ENCODE data around the gene GCK.

Gene GCK

DNA sequence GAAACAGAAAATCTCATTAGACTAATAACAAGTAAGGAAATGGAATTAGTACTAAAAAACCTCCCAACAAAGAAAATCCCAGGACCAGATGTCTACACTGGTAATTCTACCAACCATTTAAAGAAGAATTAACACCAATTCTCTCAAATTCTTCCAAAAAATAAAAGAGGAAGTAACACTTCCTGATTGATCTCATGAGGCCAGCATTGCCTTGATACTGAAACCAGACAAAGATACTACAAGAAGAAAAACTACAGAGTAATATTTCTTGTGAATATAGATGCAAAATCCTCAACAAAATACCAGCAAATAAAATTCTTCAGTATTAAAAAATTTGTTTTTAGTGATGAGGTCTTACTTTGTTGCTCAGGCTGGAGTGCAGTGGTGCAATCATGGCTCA, 21.3 kb downstream of the GCK start:
- no peak for ATAC-seq
- TF ChIP-seq ESRRG (CRISPR knock-in tag; IDR thresholded peaks at IDR 0.05) (no peak), ZNF565 (CRISPR knock-in tag; conservative IDR thresholded peaks at IDR 0.05; ENCODE audit: low read depth) (no peak), PPARA (CRISPR knock-in tag; IDR thresholded peaks at IDR 0.05; ENCODE audit: borderline replicate concordance) (no peak), ZFP30 (CRISPR knock-in tag; IDR thresholded peaks at IDR 0.05) (no peak), OSR1 (CRISPR knock-in tag; IDR thresholded peaks at IDR 0.05) (no peak), TOX (CRISPR knock-in tag; IDR thresholded peaks at IDR 0.05; ENCODE audit: borderline replicate concordance) (no peak), TCF4 (CRISPR knock-in tag; IDR thresholded peaks at IDR 0.05; ENCODE audit: borderline replicate concordance) (no peak), GLIS3 (CRISPR knock-in tag; IDR thresholded peaks at IDR 0.05) (no peak), ARNTL (CRISPR knock-in tag; IDR thresholded peaks at IDR 0.05; ENCODE audit: borderline replicate concordance, low read depth) (no peak), SNAI2 (CRISPR knock-in tag; IDR thresholded peaks at IDR 0.05) (no peak), ZNF8 (CRISPR knock-in tag; IDR thresholded peaks at IDR 0.05) (no peak), RARB (CRISPR knock-in tag; IDR thresholded peaks at IDR 0.05) (no peak), CSDC2 (CRISPR knock-in tag; IDR thresholded peaks at IDR 0.05) (no peak), ISL1 (CRISPR knock-in tag; IDR thresholded peaks at IDR 0.05) (no peak), BACH2 (CRISPR knock-in tag; IDR thresholded peaks at IDR 0.05; ENCODE audit: borderline replicate concordance) (no peak)
- TF ChIP-seq, protein P1, sequence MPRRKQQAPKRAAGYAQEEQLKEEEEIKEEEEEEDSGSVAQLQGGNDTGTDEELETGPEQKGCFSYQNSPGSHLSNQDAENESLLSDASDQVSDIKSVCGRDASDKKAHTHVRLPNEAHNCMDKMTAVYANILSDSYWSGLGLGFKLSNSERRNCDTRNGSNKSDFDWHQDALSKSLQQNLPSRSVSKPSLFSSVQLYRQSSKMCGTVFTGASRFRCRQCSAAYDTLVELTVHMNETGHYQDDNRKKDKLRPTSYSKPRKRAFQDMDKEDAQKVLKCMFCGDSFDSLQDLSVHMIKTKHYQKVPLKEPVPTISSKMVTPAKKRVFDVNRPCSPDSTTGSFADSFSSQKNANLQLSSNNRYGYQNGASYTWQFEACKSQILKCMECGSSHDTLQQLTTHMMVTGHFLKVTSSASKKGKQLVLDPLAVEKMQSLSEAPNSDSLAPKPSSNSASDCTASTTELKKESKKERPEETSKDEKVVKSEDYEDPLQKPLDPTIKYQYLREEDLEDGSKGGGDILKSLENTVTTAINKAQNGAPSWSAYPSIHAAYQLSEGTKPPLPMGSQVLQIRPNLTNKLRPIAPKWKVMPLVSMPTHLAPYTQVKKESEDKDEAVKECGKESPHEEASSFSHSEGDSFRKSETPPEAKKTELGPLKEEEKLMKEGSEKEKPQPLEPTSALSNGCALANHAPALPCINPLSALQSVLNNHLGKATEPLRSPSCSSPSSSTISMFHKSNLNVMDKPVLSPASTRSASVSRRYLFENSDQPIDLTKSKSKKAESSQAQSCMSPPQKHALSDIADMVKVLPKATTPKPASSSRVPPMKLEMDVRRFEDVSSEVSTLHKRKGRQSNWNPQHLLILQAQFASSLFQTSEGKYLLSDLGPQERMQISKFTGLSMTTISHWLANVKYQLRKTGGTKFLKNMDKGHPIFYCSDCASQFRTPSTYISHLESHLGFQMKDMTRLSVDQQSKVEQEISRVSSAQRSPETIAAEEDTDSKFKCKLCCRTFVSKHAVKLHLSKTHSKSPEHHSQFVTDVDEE (CRISPR knock-in tag; IDR thresholded peaks at IDR 0.05) = no peak
- TF ChIP-seq, protein P2, sequence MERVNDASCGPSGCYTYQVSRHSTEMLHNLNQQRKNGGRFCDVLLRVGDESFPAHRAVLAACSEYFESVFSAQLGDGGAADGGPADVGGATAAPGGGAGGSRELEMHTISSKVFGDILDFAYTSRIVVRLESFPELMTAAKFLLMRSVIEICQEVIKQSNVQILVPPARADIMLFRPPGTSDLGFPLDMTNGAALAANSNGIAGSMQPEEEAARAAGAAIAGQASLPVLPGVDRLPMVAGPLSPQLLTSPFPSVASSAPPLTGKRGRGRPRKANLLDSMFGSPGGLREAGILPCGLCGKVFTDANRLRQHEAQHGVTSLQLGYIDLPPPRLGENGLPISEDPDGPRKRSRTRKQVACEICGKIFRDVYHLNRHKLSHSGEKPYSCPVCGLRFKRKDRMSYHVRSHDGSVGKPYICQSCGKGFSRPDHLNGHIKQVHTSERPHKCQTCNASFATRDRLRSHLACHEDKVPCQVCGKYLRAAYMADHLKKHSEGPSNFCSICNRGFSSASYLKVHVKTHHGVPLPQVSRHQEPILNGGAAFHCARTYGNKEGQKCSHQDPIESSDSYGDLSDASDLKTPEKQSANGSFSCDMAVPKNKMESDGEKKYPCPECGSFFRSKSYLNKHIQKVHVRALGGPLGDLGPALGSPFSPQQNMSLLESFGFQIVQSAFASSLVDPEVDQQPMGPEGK (CRISPR knock-in tag; IDR thresholded peaks at IDR 0.05; ENCODE audit: borderline replicate concordance) = no peak
- TF ChIP-seq, protein P3, sequence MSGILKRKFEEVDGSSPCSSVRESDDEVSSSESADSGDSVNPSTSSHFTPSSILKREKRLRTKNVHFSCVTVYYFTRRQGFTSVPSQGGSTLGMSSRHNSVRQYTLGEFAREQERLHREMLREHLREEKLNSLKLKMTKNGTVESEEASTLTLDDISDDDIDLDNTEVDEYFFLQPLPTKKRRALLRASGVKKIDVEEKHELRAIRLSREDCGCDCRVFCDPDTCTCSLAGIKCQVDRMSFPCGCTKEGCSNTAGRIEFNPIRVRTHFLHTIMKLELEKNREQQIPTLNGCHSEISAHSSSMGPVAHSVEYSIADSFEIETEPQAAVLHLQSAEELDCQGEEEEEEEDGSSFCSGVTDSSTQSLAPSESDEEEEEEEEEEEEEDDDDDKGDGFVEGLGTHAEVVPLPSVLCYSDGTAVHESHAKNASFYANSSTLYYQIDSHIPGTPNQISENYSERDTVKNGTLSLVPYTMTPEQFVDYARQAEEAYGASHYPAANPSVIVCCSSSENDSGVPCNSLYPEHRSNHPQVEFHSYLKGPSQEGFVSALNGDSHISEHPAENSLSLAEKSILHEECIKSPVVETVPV (CRISPR knock-in tag; IDR thresholded peaks at IDR 0.05) = no peak
- TF ChIP-seq, protein P4, sequence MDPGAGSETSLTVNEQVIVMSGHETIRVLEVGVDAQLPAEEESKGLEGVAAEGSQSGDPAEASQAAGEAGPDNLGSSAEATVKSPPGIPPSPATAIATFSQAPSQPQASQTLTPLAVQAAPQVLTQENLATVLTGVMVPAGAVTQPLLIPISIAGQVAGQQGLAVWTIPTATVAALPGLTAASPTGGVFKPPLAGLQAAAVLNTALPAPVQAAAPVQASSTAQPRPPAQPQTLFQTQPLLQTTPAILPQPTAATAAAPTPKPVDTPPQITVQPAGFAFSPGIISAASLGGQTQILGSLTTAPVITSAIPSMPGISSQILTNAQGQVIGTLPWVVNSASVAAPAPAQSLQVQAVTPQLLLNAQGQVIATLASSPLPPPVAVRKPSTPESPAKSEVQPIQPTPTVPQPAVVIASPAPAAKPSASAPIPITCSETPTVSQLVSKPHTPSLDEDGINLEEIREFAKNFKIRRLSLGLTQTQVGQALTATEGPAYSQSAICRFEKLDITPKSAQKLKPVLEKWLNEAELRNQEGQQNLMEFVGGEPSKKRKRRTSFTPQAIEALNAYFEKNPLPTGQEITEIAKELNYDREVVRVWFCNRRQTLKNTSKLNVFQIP (CRISPR knock-in tag; IDR thresholded peaks at IDR 0.05; ENCODE audit: borderline replicate concordance, low read depth) = no peak

DNA sequence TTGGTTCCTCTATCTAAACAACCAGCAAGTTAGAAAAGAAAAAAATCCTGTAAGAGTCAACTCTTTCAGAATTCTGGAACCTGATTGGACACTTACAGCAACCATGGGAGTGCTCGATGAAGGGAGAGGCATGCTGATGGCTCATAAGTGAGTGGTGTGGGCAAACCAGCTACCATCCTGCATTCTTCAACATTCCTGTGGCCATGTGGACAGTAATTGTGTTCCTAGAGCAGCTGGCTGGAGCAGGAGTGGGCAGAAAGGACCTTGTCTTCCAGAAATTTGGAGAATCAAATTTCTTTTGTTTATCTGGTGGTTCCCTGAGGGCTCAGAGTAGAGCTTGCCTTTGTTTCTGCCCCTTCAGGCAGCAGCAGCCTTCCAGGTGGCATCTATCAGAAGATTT, 25.6 kb downstream of the GCK start:
- ATAC-seq = peak; percentile 99
- TF ChIP-seq ZNF8 (CRISPR knock-in tag; IDR thresholded peaks at IDR 0.05) (no peak), CSDC2 (CRISPR knock-in tag; IDR thresholded peaks at IDR 0.05) (0 out of 2 replicates have a peak, but pooled peaks have one; percentile 23), SNAI2 (CRISPR knock-in tag; IDR thresholded peaks at IDR 0.05) (no peak), ISL1 (CRISPR knock-in tag; IDR thresholded peaks at IDR 0.05) (no peak), TOX (CRISPR knock-in tag; IDR thresholded peaks at IDR 0.05; ENCODE audit: borderline replicate concordance) (no peak), OSR1 (CRISPR knock-in tag; IDR thresholded peaks at IDR 0.05) (no peak), ZFP3 (CRISPR knock-in tag; IDR thresholded peaks at IDR 0.05) (no peak)
- TF ChIP-seq, protein P2 (CRISPR knock-in tag; IDR thresholded peaks at IDR 0.05; ENCODE audit: borderline replicate concordance) = no peak

DNA sequence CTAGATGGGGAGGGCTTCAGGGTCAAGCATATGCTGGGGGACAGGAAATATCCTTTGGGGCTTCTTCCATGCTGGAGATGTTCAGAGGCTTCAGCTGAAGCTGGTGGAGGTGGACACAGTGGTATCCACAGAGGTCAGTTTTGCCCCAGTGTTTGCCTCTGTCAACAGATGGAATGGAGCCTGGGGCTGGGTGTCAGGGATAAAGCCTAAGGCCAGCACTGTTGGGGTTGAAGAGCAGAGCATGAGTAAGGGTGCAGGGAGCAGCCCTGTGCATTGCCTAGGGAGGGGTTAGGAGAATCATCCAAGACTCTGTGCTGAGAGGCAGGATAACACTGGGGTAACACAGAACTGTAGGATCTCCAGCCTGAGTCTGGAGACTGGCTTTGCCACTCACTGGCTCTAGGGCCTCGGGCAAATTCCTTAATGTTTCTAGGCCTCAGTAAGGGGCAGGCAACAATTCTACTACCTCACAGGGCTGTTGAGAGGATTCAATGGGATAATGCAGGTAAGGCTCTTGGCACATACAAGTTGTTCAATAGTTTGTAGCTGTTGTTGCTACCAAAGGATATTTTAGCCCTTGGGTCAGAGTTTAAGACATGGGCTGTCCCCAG, 26.3 kb downstream of the GCK start:
- no peak; the same call in 2 of the 3 replicates for ATAC-seq
- no peak for TF ChIP-seq GLIS3 (CRISPR knock-in tag; IDR thresholded peaks at IDR 0.05)
- TF ChIP-seq SNAI2 (CRISPR knock-in tag; IDR thresholded peaks at IDR 0.05) = no peak
